Activated CD4-positive, alpha-beta T cell treated with anti-CD3 and anti-CD28 coated beads for 24 hours (primary cell): ENCODE results near the gene SMIM17.
"Not testable (repeated sequence)": the region's sequence is repeated elsewhere in the genome, so short reads cannot be mapped to it uniquely, and the experiment has no call there.

Experiments used
- DNase-seq, 2 donors: peaks; one replicate each; pipeline ENCODE4 v3.0.0-alpha.2; 2020; ENCODE audit warnings: low read depth in 2 of 2

Gene SMIM17

GRCh38 chr19:56660381-56661107, 17.6 kb downstream of the SMIM17 start:
- DNase-seq, result no peak

DNA sequence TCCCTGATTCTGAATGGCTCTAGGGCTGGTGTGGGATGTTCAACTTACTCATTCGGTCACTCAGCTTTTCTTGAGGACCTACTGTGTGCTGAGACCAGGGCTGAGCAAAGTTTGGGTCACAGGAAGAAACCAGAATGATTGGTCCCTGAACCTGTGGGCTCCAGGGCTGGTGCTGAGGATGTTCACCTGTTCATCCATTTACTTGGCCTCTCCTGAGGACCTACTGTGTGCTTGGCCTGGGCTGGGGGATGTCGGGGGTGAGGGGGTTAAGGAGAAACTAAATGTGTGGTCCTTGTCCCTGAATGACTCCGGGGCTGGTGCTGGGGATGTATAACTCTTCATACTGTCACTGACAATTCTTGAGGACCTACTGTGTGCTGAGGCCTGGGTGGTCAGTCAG, 18.3 kb downstream of the SMIM17 start:
- DNase-seq, result no peak

DNA sequence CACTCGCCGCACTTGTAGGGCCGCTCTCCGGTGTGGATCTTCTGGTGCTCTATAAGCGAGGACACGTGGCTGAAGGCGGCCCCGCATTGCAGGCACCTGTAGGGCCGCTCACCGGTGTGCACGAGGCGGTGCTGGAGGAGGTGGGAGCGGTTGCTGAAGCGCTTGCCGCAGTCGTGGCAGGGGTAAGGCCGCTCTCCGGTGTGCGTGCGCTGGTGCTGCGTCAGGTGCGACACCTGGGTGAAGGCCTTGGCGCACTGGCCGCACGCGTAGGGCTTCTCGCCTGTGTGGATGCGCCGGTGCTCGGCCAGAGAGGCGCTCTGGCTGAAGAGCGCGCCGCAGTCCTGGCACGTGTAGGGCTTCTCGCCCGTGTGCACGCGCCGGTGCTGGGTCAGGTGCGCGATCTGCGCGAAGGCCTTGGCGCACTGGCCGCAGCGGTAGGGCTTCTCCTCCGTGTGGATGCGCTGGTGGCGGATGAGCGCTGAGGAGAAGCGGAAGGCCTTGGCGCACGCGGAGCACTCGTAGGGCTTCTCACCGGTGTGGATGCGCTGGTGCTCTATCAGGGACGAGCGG, 21.1 kb downstream of the SMIM17 start:
- no peak for DNase-seq

DNA sequence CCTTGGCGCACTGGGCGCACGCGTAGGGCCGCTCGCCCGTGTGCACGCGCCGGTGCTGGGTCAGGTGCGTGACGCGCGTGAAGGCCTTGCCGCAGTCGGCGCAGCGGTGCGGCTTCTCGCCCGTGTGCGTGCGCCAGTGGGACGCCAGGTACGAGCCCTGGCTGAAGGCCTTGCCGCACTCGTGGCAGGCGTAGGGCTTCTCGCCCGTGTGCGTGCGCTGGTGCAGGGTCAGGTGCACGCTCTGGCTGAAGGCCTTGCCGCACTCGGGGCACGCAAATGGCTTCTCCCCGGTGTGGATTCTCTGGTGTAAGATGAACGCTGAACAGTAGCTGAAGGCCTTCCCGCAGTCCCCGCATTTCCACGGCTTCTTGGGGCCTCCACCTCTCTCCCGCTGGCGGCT, 21.6 kb downstream of the SMIM17 start:
- DNase-seq, result no peak

GRCh38 chr19:56667311-56667870, 24.4 kb downstream of the SMIM17 start:
- no peak for DNase-seq

GRCh38 chr19:56668676-56669075, 25.7 kb downstream of the SMIM17 start:
- DNase-seq, result no peak

DNA sequence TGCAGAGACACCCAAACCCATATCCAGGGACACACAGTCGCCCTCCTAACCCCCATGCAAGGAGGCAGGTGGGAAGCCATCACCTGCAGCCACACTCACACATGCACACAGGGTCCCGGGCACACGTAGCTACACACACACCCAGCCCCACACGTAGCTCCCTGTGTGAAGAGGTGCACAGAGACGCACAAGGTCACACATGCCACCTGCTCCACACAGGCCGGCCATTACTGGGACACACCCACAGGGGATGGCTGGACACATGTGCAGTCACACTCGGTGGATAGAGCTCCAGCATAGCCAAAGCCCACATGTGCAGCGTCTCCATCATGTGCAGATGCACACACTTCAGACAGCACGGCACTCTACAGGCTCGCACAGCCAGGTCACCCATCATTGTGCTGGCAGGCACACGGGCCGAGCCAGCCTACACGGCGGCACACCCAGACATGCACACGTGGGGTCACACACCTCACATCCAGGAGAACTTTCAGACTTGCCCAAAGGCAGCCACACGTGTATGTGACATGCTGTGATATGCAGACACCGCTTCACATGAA, 27.5 kb downstream of the SMIM17 start:
- DNase-seq, result no peak

- no peak for DNase-seq
These were observed 28.1 kb downstream of the SMIM17 start for GRCh38 chr19:56670961-56671612.

GRCh38 chr19:56671613-56671994, 28.6 kb downstream of the SMIM17 start, which contains the start of gene ZNF835:
TSS of gene ZNF835 (minus strand) at chr19:56671757. CDS start at chr19:56665198, 6,559 bp downstream.
- DNase-seq, result peak; percentile 74 to 81

- not testable (repeated sequence) for DNase-seq
These were observed 29.7 kb downstream of the SMIM17 start for GRCh38 chr19:56672610-56673009.

DNA sequence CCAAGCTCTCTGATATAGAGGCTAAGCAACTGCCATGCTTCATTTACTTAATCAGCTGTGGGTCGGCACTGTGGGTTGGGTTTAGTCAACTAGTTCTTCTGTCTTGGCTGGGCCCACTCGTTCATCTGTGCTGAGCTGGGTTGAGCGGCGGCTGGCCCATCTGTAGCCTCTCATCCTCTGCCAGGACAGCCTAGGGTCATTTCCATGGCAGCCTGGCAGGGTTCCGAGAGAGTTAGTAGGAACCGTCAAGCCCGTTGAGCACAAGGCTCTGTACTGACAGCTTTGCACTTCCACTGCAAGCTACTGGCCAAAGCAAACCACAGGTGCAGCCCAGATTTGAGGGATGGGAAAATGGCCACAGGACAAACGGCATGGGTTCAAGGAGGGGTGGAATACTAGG, 35.2 kb downstream of the SMIM17 start:
- DNase-seq, result no peak

DNA sequence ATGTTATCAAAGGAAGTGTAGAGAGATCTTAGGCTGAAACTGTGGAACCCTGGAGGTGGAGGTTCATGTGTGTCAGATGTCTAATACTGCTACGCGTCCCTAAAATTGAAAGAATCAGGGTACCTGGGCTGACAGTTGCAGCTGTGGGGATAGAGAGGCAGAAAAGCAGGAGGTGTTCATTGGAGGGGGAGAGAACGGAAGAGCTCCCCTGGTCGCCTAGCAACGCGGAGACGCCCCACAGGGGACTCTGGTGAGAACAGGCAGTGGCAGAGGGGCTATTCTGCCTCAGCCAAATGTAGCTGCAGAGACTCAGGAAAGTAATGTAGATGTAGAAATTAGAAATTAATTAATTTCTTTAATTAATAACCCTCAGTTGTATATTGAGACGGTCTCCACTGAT, 38.7 kb downstream of the SMIM17 start:
- no peak for DNase-seq

- no peak for DNase-seq
These were observed 40.2 kb downstream of the SMIM17 start for GRCh38 chr19:56683116-56683515.

GRCh38 chr19:56687031-56687430, 44.1 kb downstream of the SMIM17 start:
- DNase-seq, result no peak

GRCh38 chr19:56689198-56689597, 46.2 kb downstream of the SMIM17 start:
- no peak for DNase-seq

GRCh38 chr19:56690670-56691069, 47.7 kb downstream of the SMIM17 start:
- no peak for DNase-seq

DNA sequence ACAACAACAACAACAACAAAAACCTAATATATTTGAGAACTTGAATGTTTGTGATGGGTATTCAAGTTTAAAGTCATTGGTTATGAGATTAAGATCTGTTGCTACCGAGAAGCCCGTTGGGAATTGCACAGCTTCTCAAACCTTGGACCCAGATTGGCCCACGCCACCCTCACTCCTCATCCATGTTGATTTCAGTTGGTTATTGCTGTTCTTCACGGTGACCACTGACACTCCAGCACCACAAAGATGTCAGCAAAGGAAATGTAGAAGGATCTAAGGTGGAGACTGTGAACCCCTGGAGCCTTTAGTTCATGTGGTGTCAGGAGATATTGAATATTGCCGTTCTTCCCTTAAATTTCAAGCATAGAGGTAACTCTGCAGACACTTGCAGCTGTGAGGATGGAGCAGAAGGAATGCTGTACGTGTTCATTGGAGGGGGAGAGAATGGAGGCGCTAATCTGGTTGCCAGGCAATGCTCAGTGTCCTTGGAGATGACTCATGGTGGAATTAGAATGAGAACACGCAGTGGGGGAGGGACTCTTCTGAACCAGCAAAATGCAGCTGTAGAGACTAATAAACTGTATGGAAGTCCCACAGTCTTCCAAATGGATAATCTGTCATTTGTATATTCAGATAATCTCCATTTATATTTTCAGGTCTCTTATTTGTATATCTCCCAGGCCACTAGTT, 49.4 kb downstream of the SMIM17 start:
- no peak for DNase-seq

- DNase-seq, result no peak
These were observed 56.6 kb downstream of the SMIM17 start for GRCh38 chr19:56699552-56699951.

GRCh38 chr19:56701895-56702294, 58.9 kb downstream of the SMIM17 start:
- no peak for DNase-seq

DNA sequence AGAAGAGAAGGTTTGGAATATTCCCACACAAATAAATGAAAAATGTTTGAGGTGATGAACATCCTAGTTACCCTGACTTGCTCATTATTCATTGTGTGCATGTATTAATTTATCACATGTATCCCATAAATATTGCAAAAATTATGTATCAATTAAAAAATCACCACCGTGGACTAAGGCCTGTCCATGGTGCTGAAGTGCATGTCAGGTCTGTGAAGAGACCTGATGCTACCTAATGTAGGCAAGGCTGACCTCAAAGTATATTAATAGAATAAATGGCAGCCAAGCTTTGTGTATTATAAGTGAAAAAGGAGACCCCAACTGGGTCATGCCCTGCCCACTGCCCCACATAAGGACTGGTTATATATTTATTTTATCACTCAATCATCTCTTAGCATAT, 63.0 kb downstream of the SMIM17 start:
- no peak for DNase-seq
